ENCODE measurements around the gene MRTFA.
"Not testable (repeated sequence)": the region's sequence is repeated elsewhere in the genome, so short reads cannot be mapped to it uniquely, and the experiment has no call there.

The MRTFA gene

GRCh38 chr22:40626851-40627250 lies 9.7 kb downstream of the MRTFA start:
- DNase-seq: no peak

GRCh38 chr22:40625794-40626193 lies 10.7 kb downstream of the MRTFA start:
- not testable (repeated sequence) for DNase-seq

GRCh38 chr22:40625281-40625680 lies 11.2 kb downstream of the MRTFA start:
- DNase-seq: not testable (repeated sequence)

- no peak for DNase-seq
Observed at GRCh38 chr22:40624770-40625169, 11.7 kb downstream of the MRTFA start.

DNA sequence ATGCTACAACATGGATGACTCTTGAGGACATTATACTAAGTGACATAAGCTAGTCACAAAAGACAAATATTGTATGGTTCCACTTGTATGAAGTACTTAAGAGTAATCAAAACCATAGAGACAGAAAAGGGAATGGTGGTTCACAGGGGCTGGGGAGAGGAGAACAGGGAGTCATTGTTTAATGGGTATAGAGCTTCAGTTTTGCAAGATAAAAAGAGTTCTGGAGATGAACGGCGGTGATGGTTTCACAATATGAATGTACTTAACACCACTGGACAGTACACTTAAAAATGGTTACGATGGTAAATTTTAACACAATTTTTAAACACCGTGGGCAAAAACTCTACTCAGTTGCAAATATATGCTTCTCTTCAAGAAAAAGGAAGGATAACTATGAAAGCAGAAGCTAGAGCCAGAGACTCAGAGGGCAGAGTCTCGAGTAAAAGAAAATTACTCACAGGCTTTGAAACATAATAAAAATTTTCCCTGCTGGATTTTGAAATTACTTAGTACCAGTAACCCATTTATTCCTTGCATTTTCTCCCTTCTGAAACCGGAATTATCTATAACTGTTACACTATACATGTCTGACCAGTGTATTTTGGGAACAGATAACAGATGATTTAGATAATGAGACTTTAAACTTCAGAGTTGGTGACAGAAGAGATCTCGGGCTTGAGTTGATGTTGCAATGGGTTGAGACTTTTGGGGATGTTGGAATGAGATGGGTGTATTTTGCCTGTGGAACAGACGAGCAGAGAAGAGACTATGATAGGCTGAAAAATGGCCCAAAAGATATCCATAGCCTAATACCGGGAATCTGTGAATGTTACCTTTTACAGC lies 15.0 kb downstream of the MRTFA start:
- DNase-seq: peak; percentile 65 to 88 (median 86)

GRCh38 chr22:40620464-40621046 lies 16.0 kb downstream of the MRTFA start:
- DNase-seq: peak; percentile 53 to 77 (median 67)

GRCh38 chr22:40618400-40618799 lies 18.1 kb downstream of the MRTFA start:
- DNase-seq: no peak

- DNase-seq: no peak
Observed at GRCh38 chr22:40616578-40616977, 19.9 kb downstream of the MRTFA start.

- no peak for DNase-seq
Observed at GRCh38 chr22:40613067-40613466, 23.5 kb downstream of the MRTFA start.

DNA sequence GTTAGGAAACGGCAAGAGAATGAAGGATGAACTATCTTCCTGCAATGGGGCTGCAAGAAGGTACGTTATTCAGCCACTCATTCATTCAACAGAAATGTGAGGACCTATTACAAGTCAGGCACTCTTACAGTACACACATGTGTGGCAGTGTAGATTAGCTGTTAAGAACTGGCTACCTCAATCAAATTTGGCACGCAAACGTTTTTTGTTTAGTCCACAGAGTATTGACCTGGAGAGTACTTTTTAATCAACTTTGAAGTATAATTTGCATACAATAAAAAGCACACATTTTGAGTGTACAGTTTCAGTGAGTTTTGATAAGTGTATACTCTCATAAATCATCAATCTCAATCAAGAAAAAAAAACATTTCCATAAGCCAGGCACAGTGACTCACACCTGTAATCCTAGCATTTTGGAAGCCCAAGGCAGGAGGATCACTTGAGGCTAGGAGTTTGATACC lies 24.2 kb downstream of the MRTFA start:
- DNase-seq: no peak

- DNase-seq: no peak
Observed at GRCh38 chr22:40611606-40612005, 24.9 kb downstream of the MRTFA start.

GRCh38 chr22:40610329-40610850 lies 26.1 kb downstream of the MRTFA start:
- DNase-seq: no peak

GRCh38 chr22:40609216-40609615 lies 27.3 kb downstream of the MRTFA start:
- peak in 1 of 3 donors; percentile 17 for DNase-seq

DNA sequence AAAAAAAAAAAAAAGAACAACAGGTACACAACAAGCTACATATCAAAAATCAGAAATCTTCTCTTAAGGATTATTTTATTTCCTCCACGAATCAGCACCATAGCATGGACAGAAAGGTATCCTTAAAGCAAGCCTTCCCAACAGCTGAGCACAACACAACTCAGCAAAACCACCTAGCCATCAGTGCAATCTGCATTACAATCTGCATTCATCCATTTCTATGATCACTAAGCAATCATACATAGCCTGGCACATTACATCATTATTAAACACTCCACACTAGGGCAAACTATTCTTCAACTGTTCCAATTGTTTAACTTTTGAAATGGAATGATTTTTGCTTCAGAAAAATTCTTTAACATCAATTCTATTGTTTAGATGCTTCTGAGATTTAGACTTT lies 29.0 kb downstream of the MRTFA start:
- no peak for DNase-seq

GRCh38 chr22:40606306-40606705 lies 30.2 kb downstream of the MRTFA start:
- DNase-seq: no peak

- no peak for DNase-seq
Observed at GRCh38 chr22:40605761-40606160, 30.8 kb downstream of the MRTFA start.

DNA sequence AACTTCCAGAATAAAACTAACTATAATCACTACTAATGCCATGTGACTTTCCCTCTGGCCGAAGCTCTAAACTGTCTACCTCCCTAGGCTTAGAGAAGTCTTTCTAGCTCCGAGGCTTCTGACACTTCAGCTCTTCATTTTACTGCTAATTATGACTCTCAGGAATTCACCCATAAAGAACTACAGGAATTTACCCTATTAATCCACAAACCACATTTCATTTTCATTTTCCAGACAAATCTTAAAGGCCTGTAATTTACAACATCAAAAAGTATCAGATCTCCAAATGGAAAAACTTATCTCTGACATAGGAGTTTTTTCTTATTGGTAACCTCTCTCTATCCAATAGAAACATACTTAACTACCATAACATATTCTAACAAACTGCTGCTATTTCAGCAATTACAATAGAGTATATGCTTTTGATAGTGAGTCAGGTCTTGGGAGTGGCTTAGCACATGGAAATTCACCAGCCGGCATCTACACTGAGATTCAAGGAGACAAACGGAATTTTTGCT lies 33.4 kb downstream of the MRTFA start:
- DNase-seq: peak; percentile 31 to 63 (median 49)

DNA sequence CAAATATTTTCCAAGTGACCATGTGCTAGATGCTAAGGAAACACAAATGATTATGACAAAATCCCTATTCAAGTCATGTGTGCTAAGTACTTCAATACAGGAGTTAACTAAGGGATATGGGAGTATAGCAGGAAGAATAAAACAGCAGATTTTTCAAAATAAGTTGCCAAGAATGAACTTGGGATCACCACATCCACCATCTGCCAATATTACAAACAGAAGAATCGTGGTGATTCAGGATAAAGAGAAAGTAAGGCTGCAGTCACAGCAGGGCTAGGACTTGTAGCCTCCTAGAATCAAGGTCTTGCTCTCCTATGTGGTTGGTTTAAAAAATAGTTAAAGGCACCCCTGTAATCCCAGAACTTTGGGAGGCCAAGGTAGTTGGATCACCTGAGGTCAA lies 34.3 kb downstream of the MRTFA start:
- no peak for DNase-seq

DNA sequence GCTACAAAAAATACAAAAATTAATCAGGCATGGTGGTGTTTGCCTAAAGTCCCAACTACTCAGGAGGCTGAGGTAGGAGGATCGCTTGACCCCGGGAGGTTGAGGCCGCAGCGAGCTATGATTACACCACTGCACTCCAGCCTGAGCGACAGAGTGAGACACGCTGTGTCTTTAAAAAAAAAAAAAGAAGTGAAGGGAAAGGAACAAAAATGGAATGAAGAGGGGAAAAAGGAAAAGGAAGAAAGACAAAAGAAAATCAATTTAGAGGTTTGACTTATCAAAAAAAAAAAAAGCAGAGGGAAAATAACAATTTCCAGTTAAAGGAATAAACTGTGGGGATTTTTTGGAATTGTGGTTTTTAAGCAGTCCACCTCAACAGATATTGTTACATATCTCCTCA lies 36.8 kb downstream of the MRTFA start:
- DNase-seq: no peak

DNA sequence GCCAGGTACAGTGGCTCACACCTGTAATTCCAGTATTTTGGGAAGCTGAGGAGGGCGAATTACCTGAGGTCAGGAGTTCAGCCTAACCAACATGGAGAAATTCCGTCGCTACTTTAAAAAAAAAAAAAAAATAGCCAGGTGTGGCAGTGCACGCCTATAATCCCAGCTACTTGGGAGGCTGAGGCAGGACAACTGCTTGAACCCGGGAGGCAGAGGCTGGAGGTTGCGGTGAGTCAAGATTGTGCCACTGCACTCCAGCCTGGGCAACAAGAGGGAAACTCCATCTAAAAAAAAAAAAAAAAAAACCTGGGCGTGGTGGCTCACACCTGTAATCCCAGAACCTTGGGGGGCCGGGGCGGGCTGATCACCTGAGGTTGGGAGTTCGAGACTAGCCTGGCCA lies 37.8 kb downstream of the MRTFA start:
- not testable (repeated sequence) for DNase-seq

- no peak for DNase-seq
Observed at GRCh38 chr22:40597526-40598430, 38.7 kb downstream of the MRTFA start.

GRCh38 chr22:40595497-40596234 lies 40.9 kb downstream of the MRTFA start:
- DNase-seq: peak; percentile 19 to 57 (median 34)

All from suppressor macrophage treated with lipopolysaccharide for 1 hour (primary cell).